GM21619 (cell line): ENCODE results near the gene TUBB3.
"Not testable (repeated sequence)": the region's sequence is repeated elsewhere in the genome, so short reads cannot be mapped to it uniquely, and the experiment has no call there.

Source experiments
- ATAC-seq: cut with Tn5 transposase; IDR thresholded peaks from one replicate; pipeline ENCODE4 v1.9.1; 2021; ENCODE audit not compliant: unreplicated experiment

Gene TUBB3

DNA sequence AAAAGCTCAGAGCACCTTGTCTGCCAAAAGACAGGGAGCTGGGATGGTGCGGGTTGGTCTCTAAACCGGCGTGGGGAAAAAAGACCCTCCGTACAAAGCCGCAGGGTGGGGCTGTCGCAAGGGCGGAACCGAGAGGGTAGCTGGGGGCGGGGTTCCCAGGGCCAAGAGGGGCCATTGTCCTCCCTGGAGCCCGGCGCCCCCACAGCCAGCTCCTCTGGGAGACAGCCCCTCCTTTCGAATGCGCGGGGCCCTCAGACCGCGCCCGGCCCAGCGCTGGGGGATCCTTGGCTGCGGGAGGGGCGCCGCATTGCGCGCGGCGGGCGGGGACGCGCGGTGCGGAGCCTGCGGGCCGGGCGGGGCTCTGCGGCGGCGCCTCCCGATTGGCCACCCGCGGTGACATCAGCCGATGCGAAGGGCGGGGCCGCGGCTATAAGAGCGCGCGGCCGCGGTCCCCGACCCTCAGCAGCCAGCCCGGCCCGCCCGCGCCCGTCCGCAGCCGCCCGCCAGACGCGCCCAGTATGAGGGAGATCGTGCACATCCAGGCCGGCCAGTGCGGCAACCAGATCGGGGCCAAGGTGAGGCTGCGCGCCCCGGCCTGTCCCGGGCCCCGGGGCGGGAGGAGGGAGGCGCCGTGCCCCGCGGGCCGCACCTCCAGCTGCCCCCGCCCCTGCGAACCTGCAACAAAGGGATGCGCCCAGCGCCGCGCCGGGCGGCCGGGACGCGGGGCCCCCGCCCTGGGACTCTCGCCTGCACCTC is at the start of gene TUBB3:
Gene TUBB3 (plus strand): TSS at position 459 of the 756 bp plus-strand sequence. CDS start 60 bp downstream, at position 519.
- ATAC-seq: no peak

DNA sequence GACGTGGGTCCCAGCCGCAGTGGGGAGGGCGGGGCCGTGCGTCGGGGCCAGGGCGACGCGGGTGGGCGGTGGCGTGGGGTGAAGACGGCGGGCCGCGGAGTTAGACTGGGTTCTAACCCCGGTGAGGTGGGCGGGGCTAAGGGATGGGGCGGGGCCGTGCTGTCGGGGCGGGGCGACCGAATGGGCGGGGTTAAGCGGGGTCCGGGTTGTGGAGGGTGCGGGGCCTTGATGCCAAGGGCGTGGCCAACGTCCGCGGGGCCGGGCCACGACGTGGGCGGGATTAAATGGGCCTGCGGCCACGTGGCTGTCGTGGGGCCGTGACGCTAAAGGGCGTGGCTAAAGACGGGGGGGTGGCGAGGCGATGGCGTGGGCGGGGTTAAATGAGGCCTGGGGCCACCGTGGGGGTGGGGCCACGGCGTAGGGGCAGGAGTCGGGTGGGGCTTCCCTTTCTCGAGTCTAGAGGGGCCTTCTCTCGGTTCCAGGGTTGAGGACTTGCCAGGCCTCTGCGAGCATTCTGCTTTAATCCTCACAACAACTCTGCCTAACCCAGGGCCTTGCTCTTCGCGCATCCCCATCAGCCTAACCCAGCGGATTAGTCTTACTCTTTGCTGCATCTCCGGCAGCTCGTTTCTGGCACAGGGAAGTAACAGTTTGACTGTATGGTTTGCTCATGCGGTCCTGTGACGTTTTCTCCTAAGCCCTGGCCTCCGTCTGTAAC is 49.0 kb upstream of the TUBB3 start:
- ATAC-seq: peak; percentile 61

DNA sequence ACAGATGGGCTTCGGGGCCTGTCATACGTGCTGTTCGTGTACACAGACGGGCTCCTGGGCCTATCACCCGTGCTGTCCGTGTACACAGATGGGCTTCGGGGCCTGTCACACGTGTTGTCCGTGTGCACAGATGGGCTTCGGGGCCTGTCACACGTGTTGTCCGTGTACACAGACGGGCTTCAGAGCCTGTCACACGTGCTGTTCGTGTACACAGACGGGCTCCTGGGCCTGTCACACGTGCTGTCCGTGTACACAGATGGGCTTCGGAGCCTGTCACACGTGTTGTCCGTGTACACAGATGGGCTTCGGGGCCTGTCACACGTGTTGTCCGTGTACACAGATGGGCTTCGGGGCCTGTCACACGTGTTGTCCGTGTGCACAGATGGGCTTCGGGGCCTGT is 44.0 kb upstream of the TUBB3 start:
- not testable (repeated sequence) for ATAC-seq

DNA sequence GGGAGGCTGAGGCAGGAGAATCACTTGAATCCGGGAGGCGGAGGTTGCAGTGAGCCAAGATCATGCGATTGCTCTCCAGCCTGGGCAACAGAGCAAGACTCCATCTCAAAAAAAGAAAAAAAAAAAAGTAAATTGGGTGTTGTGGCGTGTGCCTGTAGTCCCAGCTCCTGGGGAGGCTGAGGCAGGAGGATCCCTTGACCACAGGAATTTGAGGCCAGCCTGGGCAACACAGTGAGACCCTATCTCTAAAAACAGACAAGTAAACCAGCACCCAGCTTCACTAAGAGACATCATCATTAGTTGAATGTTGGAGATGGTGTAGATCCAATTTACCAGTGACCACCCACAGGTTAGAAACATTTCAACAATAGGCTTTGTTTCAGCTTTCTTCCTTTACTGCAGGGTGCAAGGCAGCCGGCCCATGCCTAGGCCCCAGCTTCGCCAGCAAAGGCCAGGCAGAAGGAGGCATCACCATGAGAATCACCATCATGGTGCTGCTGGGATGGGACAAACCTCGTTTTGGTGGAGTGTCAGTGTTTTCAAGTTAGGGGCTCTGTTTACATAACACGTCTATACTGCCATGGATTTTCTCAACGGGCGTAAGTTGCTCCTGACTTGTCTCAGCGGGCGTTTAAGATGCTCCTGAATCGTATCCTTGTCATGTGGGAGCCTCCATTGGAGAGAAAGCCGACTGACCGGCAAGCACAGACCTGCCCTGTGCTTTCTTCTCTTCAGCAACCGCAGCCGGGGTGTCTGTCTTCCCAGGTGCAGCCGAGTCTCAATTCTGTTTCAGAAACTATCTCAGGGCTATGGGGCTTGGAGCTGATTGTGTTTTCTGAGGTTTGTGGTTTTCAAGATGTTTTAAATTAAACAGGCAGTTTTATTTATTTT is 42.4 kb upstream of the TUBB3 start:
- ATAC-seq: no peak

DNA sequence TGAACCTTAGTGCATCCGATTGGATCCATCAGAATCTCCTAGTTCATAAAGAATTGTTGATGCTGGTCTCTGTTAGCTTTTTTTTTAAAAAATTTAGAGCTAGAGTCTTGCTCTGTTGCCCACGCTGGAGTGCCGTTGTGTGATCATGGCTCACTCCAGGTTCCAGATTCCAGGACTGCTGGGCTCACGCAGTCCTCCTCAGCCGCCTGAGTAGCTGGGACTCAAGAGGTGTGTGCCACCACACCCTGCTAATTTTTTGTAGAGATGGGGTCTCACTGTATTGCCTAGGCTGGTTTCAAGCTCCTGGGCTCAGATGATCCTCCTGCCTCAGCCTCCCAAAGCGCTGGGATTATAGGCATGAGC is 41.8 kb upstream of the TUBB3 start:
- ATAC-seq: no peak

DNA sequence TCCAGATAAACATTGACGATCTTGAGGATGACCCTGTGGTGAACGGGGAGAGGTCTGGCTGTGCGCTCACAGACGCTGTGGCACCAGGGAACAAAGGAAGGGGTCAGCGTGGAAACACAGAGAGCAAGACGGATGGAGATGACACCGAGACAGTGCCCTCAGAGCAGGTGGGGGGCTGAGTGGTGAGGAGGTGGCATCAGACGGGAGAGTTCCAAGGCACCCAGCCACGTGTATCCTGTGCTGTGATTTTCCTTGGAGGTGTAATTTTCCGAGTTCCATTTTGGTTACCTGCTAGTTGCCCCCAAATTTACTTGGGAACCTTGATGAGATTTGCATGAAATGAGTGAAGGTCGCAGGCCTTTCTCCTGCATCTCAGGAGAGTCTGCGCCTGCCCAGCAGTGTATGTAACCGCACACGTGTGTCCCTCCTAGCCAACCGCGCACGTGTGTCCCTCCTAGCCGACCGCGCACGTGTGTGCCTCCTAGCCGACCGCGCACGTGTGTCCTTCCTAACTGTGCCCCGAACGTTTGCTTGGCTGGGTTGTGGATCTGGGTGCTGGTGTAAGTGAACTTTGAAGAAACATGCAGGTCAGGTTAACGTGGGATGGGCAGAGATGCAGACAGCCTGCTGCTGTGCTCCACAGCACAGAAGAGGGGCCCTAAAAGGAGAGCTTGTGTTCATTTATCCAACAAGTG is 39.6 kb upstream of the TUBB3 start:
- no peak for ATAC-seq

DNA sequence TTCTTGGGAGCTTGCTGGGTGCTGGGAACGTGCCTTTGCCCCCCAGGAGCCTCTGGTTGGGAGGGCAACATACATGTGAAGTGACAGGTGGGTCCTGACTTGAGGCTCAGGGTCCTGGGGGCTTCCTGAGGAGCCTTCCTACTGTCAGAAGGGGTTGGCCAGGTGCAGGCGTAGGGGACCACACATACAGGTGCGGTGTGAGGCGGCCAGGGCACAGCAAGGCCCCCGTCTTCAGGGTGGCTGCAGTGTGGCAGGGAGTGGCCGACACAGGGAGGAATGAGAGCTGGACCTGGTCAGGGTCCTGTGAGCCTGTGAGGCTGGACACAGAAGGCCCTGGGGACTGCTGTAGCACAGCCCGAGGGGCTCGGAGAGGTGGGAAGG is 39.1 kb upstream of the TUBB3 start:
- no peak for ATAC-seq

DNA sequence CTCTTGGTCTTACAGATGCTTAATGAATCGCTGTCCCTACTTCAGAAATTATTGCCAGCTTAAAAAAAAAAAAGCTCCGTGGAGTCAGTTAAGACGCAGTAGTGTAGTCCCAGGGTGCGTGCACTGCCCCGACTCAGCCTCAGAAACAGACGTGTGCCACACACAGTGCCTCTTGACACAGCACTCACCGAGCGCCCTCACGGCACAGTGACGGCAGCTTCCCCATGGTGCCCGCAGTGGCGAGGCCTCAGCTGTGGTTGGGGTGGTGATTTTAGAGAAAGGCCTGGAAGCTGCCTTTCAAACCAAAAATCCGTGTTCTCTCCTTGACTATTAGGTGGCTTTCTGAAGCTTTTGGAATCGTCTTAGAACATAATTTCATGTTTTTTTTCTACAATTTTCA is 35.9 kb upstream of the TUBB3 start:
- no peak for ATAC-seq

DNA sequence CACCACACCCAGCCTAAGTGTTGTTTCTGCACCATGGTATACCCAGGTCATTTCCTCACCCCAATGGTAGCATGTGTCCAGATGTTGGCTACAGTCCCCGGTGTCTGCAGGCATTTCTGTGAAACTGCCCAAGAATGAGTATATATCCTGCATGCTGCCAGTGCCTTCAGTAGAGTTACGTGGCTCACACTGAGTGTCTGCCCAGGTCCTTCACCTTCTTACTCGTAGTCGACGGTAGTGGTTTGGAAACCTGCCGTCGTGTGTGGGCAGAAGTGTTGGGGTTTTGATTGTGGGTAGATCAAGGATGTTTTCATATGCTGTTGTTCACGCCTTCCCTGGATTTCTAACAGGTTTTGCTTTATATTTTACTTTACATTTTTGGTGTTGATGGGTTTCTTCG is 32.9 kb upstream of the TUBB3 start:
- no peak for ATAC-seq

DNA sequence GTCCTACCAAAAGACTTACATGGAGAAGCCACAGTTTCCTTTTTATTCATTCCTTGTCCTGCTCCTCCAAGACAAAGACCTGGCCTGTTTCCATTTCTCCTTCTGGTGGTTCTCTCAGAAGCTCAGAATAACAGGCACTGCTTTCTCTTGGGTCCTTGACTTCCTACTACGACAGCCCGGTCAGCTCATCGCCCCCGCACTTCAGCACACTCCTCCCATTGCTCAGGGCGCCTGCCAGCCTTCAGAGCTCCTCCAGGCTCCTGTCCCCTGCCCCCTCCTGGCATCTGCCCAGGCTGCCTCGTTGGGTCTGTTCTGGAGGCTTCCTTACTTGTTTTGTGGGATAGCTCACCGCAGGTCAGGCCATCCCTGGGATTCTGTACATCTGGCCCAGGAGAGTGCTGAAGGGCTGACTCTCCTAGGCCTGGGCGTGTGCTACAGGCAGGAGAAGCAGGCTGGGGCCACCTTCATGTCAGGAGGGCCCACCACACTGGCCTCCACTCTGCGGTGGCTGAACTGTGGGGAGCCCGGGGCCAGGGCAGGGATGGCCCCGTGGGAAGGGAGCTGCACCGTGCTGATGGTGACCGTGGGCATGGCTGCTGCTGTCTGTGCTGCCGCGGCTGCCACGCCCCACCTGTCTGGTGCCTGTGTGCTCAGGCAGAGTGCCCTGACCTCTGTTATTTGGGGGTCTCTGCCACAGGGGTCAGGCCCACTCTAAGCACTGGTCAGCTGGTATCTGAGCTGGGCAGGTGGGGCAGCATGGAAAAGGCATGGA is 32.1 kb upstream of the TUBB3 start:
- ATAC-seq: no peak

DNA sequence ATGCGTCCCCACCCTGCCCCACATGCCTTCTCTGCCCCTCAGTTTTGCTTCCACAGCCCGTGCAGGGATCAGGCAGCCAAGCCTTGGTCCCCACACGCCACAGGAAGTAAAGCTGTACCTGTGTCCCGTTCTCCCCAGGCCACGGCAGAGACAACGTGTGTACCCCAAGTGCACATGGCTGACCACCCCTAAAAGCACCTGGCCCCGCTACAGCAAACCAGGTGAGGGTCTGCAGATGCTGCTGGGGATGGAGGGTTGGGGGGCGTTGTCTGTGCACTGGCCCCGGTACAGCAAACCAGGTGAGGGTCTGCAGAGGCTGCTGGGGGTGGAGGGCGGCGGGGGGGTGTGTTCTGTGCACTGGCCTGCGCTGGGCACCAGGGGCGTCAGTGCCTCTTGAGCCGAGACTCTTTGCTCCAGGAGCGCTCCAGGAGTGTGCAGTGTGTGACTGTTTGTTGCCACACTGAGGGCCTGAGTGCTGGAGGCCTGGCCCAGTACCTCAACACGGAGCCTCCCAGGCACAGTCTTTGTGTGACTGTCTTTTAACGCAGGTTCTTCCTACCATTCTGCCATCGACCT is 31.0 kb upstream of the TUBB3 start:
- no peak for ATAC-seq

DNA sequence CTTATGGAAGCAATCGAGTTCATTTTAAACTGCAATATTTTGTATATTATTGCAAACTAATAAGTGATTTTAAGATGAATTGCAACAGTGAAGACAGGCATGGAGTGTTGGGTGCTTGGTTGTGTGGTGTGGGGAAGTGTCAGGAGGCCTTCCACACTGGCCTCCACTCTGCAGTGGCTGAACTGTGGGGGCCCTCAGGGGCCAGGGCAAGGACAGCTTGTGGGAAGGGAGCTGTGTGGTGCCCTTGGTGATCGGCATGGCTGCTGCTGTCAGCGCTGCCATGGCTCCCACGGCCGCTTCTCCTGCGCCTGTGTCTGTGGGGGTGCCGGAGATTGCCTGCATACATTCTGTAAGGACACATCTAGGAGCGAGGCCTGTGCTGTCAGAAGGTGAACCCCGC is 30.5 kb upstream of the TUBB3 start:
- no peak for ATAC-seq

DNA sequence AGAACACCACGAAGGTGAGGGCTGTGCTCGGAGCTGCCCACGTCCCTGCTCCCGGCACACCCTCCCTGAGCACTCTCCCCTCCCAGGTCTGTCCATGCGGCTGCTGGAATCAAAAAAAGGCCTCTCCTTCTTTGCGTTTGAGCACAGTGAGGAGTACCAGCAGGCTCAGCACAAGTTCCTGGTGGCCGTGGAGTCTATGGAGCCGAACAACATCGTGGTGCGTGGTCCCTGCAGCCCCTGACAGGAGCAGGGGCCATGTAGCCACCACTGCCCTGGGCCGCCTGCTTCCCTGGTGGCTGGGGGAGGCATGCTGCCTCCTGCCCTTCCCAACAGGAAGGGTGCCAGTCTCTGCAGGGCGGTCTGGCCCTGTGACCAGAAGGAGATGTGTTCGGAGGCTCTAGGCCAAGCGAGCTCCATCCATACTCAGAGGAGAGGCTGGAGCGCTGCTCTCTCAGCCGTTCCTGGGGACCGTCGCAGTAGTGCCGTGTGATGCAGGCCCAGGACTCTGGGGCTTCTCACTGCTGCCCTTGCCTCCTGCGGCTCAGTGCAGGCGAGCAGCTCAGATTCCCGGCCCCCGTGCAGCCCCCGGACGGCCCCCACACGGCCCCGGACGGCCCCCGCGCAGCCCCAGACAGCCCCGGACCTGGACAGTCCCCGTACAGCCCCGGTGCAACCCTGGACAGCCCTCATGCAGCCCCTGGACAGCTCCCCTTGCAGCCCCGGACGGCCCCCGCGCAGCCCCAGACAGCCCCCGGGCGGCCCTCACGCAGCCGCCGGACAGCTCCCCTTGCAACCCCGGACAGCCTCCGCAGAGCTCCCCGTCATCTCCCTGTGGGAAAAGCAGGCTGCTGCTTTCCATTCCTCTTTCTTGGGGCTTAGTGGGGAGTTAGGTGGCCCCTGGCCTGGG is 29.2 kb upstream of the TUBB3 start:
- no peak for ATAC-seq

DNA sequence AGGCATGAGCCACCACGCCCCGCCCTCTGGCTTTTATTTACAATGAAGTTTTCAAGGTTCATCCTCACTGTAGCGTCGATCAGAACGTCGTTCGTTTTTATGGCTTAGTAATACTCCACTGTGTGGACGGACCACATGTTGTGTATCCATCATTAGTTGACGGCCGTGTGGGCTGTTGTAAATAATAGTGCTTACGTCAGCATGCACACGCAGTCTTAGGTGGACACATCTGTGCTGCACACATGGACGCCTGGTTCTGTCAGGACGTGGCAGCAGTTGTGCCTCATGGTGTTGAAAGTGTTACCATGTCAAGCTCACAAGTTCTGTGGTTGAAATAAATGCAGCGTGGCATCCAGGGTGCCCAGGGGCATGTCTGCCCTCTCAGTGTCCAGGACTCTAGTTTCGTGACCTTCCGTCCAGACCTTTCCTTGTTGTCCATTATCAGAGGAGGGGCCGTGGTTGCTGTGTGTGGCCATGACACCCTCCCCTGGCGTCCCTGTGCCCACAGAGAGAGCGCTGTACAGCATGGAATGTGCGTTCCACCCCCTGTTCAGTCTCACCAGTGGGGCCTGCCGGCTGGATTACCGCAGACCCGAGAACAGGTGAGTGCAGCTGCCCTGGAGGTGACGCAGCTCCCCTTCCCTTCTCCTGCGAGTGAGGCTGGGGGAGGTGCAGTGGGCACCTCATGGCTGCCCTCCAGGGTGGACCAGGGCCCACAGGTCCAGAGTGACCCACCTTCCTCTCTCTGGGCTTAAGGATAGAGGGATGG is 27.5 kb upstream of the TUBB3 start:
- no peak for ATAC-seq

DNA sequence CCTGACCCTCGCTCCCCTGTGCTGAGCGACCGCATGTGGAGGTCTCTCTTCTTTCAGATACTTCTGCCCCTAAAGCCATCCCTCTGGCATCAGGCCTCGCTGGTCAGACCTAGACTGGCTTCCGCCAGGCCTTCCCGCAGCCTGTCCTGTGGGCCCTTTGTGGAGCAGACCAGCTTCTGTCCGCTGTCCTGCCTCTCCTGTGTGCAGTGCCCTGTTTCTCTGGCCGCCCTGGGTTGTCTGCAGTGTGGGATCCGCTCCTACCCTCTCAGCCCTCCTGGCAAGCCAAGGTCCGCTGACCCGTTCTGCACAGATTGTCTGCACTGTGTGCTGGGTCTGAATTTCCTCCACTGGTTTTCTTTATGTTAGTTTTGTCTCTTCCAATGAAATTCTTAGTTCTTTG is 25.9 kb upstream of the TUBB3 start:
- ATAC-seq: no peak

DNA sequence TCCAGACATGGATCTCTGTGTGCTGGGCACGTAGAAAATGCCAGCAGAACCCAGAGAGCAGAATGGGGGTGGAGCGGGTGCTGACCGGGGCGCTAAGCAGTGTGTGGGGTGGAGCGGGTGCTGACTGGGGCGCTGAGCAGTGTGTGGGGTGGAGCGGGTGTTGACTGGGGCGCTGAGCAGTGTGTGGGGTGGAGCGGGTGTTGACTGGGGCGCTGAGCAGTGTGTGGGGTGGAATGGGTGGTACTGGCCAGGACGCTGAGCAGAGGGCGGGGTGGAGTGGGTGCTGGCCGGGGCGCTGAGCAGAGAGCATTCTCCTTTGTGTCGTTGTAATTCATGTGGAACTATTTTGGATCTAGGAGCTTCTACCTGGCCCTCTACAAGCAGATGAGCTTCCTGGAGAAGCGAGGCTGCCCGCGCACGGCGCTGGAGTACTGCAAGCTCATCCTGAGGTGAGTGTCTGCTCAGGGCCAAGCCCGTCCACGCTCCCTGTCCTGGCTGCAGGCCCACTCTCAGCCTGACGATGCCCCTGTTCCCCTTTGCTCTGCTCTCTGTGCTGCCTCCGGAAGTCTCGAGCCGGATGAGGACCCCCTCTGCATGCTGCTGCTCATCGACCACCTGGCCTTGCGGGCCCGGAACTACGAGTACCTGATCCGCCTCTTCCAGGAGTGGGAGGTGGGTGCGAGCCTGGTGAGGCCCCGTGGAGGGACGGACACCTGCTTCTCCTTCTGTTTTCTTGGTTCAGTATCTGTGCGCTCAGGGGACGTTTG is 24.8 kb upstream of the TUBB3 start:
- ATAC-seq: no peak

DNA sequence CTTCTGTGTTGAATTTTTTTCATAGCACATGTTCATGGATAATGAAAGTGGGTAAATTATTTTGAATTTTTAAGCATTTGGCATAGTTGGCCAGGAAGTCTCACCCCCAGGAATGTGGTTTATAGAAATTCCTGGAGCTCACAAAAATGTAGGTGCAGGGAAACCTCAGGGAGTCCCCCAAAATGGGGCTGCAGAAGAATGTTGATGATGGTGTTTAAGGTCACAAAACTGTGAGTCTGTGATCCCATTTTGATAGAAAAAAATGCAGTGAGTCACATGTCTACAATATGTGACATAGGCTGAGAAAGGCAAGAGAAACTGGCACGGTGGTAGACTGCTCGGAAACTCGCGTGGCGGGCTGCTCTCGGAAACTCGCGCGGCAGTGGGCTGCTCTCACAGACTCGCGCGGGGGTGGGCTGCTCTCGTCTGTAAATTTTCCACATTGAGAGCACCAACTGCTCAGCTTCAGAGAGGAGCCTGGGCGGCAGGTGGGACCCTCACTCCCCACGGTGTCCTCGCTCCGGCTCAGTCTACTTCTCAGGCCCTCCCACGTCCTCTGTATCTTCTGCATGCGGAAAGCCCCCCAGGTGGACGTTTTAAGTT is 23.2 kb upstream of the TUBB3 start:
- no peak for ATAC-seq
